ENCODE results near the gene SP110. TPM values are rescaled to one million over a fixed set of nuclear protein-coding genes. Genes with fewer than 3 reads are reported as not detected.
"Not testable (repeated sequence)": the region's sequence is repeated elsewhere in the genome, so short reads cannot be mapped to it uniquely, and the experiment has no call there.

Gene SP110
- total and polyA plus RNA-seq, 4 experiments from 2014 or later: 49.8 to 123 (median 103) TPM

DNA sequence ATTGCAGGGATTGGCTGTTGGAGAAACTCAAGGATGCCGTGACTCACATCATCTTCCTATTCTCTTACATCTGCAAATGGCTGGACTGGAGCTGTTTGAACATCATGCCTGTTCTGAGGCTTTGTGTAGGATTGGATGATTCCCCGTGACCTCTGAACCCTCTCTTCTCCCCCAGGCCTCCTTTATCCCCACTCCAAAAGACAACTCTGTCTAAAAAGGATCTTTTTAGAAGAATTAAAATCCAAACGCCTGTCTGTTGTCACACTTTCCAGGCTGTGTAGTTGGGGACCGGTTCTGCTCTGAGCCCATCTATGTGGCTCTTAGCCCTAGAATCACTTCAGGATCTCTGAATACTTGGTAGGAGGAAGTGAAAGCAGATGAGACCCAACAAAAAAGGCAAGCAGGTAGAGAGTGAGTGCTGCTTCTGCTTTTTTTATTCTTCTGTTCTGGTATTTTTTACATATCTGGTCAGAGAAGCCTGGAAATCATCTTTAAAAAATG is 6.3 kb upstream of the SP110 start:
- peaks cover 0 to 9% of the 10 kb centered on the region in 2 donors for H3K9me3 ChIP-seq (ENCODE audit: control insufficient read depth in 1 of 2, low read length in 2 of 2)
- peak; percentile 23 to 55 (median 40) for DNase-seq
- peak overlapping the region; percentile 39 to 68 for H3K4me3 ChIP-seq (ENCODE audit: low read length in 2 of 2)
- Mint-ChIP-seq H3K27me3 (no peaks in the 10 kb centered on the region), H3K9me3 (peaks cover 0 to 15% (median 12%) of the 10 kb centered on the region in 8 donors), H3K36me3 (peaks cover 15 to 29% of the 10 kb centered on the region in 2 donors), H3K4me3 (peak overlapping the region; percentile 88 to 97 (median 90)), H3K27ac (peak overlapping the region; percentile 96 to 99 (median 97)), H3K4me1 (peaks cover 53 to 82% (median 61%) of the 10 kb centered on the region in 4 donors)
- peaks cover 61% of the 10 kb centered on the region for H3K4me1 ChIP-seq (ENCODE audit: insufficient read depth, low read length)
- peak overlapping the region; percentile 79 for H3K27ac ChIP-seq (ENCODE audit: low read depth, low read length)
- H3K27me3 ChIP-seq (ENCODE audit: insufficient read depth, low read length): no peaks in the 10 kb centered on the region
- POLR2A ChIA-PET (ENCODE audit: partially characterized antibody): interaction anchor here (0.7 to 4.9 kb wide), 17 partner anchors 9 to 488 kb away, joined by 3 to 29 read pairs (median 6); partner anchors contain the start of genes SP100 and SP140L
- intact Hi-C loops (cut with micrococcal nuclease): loop anchor here (1.0 to 5.0 kb wide), 6 partner anchors 8 to 831 kb away; partner anchors contain the start of genes CAB39, FBXO36, PSMD1 and SP100
- CTCF ChIA-PET (ENCODE audit: partially characterized antibody): interaction anchor here (0.7 kb wide), 1 partner anchor 24 kb away, joined by 3 read pairs; no protein-coding TSS in a partner anchor
- H3K36me3 ChIP-seq (ENCODE audit: insufficient read depth, low read length): no peaks in the 10 kb centered on the region

DNA sequence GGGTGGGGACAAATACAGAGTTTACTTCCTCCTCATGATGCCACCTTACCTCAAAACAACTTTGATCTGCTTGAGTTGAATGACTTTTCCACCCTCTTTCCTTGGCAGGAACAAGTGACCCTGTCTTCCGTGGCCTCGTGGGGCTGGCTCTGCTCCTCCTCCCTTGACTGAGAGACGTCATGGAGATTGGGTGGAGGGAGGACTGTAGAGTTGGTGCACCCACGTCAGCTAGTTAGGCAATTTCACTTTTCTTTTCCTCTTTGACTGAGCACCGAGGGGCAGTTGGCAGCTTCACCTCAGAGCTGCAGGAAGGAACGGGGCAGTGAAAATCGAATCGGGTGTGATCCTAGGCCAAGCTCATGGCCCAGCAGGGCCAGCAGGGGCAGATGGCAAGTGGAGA is 5.7 kb upstream of the SP110 start, which contains the start of gene SP140:
Gene SP140, plus strand, starts transcription at position 251 of the 400 bp plus-strand sequence. Its CDS starts 109 bp downstream, at position 360.
- peaks cover 60% of the 10 kb centered on the region for H3K4me1 ChIP-seq (ENCODE audit: insufficient read depth, low read length)
- H3K9me3 ChIP-seq (ENCODE audit: control insufficient read depth in 1 of 2, low read length in 2 of 2): peaks cover 0 to 4% of the 10 kb centered on the region in 2 donors
- peaks cover 47 to 77% (median 56%) of the 10 kb centered on the region in 4 donors for H3K4me1 Mint-ChIP-seq
- H3K9me3 Mint-ChIP-seq: peaks cover 0 to 8% (median 6%) of the 10 kb centered on the region in 8 donors
- H3K27me3 Mint-ChIP-seq: no peaks in the 10 kb centered on the region
- H3K4me3 ChIP-seq (ENCODE audit: low read length in 2 of 2): peak within 1 kb of the TSS; percentile 39 to 68
- no peaks in the 10 kb centered on the region for H3K27me3 ChIP-seq (ENCODE audit: insufficient read depth, low read length)
- H3K4me3 Mint-ChIP-seq: peak within 1 kb of the TSS; percentile 88 to 97 (median 90)
- ChIA-PET POLR2A (ENCODE audit: partially characterized antibody) (interaction anchor here (0.7 to 4.9 kb wide), 18 partner anchors 9 to 489 kb away, joined by 3 to 29 read pairs (median 6); partner anchors contain the start of genes SP100 and SP140L), CTCF (ENCODE audit: partially characterized antibody) (interaction anchor here (0.7 kb wide), 1 partner anchor 23 kb away, joined by 3 read pairs; no protein-coding TSS in a partner anchor)
- DNase-seq: peak; percentile 86 to 97 (median 88)
- peaks cover 9 to 23% of the 10 kb centered on the region in 2 donors for H3K36me3 Mint-ChIP-seq
- H3K36me3 ChIP-seq (ENCODE audit: insufficient read depth, low read length): no peaks in the 10 kb centered on the region
- intact Hi-C loops (cut with micrococcal nuclease): loop anchor here (1.0 to 5.0 kb wide), 7 partner anchors 94 to 832 kb away; partner anchors contain the start of genes CAB39, FBXO36, PSMD1 and SP100
- peak within 1 kb of the TSS; percentile 96 to 99 (median 97) for H3K27ac Mint-ChIP-seq
- H3K27ac ChIP-seq (ENCODE audit: low read depth, low read length): peak within 1 kb of the TSS; percentile 79

DNA sequence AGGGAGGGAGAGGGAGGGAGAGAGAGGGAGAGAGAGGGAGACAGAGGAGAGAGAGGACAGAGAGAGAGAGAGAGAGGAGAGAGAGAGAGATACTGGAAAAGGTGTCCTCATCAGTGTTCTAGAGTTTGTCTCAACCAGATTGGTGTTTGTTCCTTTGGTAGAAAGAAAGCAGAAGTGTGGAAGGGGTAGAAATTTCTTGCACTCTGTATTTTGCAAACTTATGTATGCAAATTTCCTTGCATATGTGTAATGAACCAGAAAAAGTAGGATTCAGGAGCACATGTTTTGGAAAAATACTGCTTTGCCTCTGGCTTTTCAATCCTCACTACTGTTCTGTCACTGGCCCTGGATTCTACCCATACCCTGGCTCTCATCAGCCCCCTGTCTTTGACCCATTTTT is 4.7 kb upstream of the SP110 start:
- Histone ChIP-seq H3K27ac (ENCODE audit: low read depth, low read length) (peak overlapping the region; percentile 79), H3K9me3 (ENCODE audit: control insufficient read depth in 1 of 2, low read length in 2 of 2) (no peaks in the 10 kb centered on the region), H3K4me3 (ENCODE audit: low read length in 2 of 2) (no peak overlapping the region), H3K27me3 (ENCODE audit: insufficient read depth, low read length) (no peaks in the 10 kb centered on the region), H3K4me1 (ENCODE audit: insufficient read depth, low read length) (peaks cover 56% of the 10 kb centered on the region), H3K36me3 (ENCODE audit: insufficient read depth, low read length) (no peaks in the 10 kb centered on the region)
- no peak for DNase-seq
- Mint-ChIP-seq H3K27me3 (no peaks in the 10 kb centered on the region), H3K4me1 (peaks cover 49 to 78% (median 57%) of the 10 kb centered on the region in 4 donors), H3K27ac (peak overlapping the region; percentile 96 to 99 (median 97)), H3K36me3 (peaks cover 0 to 21% of the 10 kb centered on the region in 2 donors), H3K9me3 (peaks cover 0 to 2% (median 0%) of the 10 kb centered on the region in 8 donors), H3K4me3 (peak overlapping the region in 5 of 8 donors; percentile 13 to 97 (median 91))
- intact Hi-C loops (cut with micrococcal nuclease): loop anchor here (2.0 kb wide), 1 partner anchor 378 kb away; no protein-coding TSS in a partner anchor
- ChIA-PET CTCF (ENCODE audit: partially characterized antibody) (no interaction called here), POLR2A (ENCODE audit: partially characterized antibody) (interaction anchor here (1.3 to 4.9 kb wide), 6 partner anchors 28 to 192 kb away, joined by 3 to 29 read pairs (median 18); partner anchors contain the start of genes SP100 and SP140L)

DNA sequence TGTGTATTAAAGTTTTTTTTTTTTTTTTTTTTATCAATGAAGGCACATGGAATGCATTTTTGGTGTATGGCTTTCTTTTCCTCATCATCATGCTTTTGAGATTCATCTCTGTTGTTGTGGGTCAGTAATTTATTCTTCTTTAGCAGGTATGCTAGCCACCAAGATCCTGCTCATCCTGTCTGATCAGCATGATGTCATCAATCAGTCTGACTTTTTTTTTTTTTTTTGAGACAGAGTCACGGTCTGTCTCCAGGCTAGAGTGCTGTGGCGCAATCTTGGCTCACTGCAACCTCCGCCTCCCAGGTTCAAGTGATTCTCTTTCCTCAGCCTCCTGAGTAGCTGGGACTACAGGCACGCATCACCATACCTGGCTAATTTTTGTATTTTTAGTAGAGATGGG is 3.0 kb upstream of the SP110 start:
- H3K4me1 Mint-ChIP-seq: peaks cover 47 to 76% (median 55%) of the 10 kb centered on the region in 4 donors
- H3K36me3 ChIP-seq (ENCODE audit: insufficient read depth, low read length); H3K9me3 ChIP-seq (ENCODE audit: control insufficient read depth in 1 of 2, low read length in 2 of 2); intact Hi-C loops (cut with micrococcal nuclease); H3K9me3 Mint-ChIP-seq; H3K4me3 ChIP-seq (ENCODE audit: low read length in 2 of 2); H3K27me3 Mint-ChIP-seq; H3K27ac ChIP-seq (ENCODE audit: low read depth, low read length); H3K27me3 ChIP-seq (ENCODE audit: insufficient read depth, low read length); DNase-seq: not testable (repeated sequence)
- peaks cover 5 to 22% of the 10 kb centered on the region in 2 donors for H3K36me3 Mint-ChIP-seq
- POLR2A ChIA-PET (ENCODE audit: partially characterized antibody): interaction anchor here (1.6 kb wide), 1 partner anchor 105 kb away, joined by 6 read pairs; the partner anchor contains the start of gene SP140L
- H3K4me3 Mint-ChIP-seq: peak overlapping the region in 1 of 8 donors; percentile 25
- peak overlapping the region in 3 of 7 donors; percentile 56 to 97 (median 72) for H3K27ac Mint-ChIP-seq
- CTCF ChIA-PET (ENCODE audit: partially characterized antibody): interaction anchor here (0.6 to 1.0 kb wide), 2 partner anchors 20 to 285 kb away, joined by 3 read pairs; no protein-coding TSS in a partner anchor
- peaks cover 53% of the 10 kb centered on the region for H3K4me1 ChIP-seq (ENCODE audit: insufficient read depth, low read length)

DNA sequence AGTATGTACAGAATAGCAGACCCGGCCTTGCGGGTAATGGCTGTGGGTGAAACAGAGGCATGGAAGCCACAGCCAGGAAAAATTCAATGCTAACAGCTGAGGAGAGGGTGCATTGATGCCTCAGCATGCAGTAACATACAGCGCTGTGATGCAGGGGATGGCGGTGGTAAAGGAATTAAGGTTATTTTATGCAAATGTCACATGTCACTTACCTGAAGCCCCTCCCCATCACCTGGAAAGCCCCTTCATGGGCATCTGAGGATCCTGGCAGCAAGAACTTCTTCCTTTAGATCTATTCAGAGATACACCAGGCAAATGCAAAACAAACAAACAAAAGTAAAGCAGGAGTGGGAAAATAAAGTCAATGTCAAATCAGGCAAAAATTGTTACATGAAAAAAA is 1.7 kb upstream of the SP110 start:
- Mint-ChIP-seq H3K4me1 (peaks cover 48 to 79% (median 58%) of the 10 kb centered on the region in 4 donors), H3K27me3 (no peaks in the 10 kb centered on the region), H3K4me3 (peak overlapping the region in 2 of 8 donors; percentile 0 to 72), H3K27ac (peak overlapping the region in 4 of 7 donors; percentile 14 to 83 (median 58)), H3K36me3 (peaks cover 13 to 30% of the 10 kb centered on the region in 2 donors), H3K9me3 (peaks cover 0 to 3% (median 0%) of the 10 kb centered on the region in 8 donors)
- no peak for DNase-seq
- ChIA-PET CTCF (ENCODE audit: partially characterized antibody) (interaction anchor here (1.0 kb wide), 1 partner anchor 19 kb away, joined by 3 read pairs; no protein-coding TSS in a partner anchor), POLR2A (ENCODE audit: partially characterized antibody) (interaction anchor here (0.7 to 1.6 kb wide), 2 partner anchors 106 kb away, joined by 3 to 6 read pairs; partner anchors contain the start of gene SP140L)
- Histone ChIP-seq H3K9me3 (ENCODE audit: control insufficient read depth in 1 of 2, low read length in 2 of 2) (no peaks in the 10 kb centered on the region), H3K27ac (ENCODE audit: low read depth, low read length) (no peak overlapping the region), H3K4me1 (ENCODE audit: insufficient read depth, low read length) (peaks cover 54% of the 10 kb centered on the region), H3K27me3 (ENCODE audit: insufficient read depth, low read length) (no peaks in the 10 kb centered on the region), H3K4me3 (ENCODE audit: low read length in 2 of 2) (no peak overlapping the region), H3K36me3 (ENCODE audit: insufficient read depth, low read length) (peaks cover 3% of the 10 kb centered on the region)
- intact Hi-C loops (cut with micrococcal nuclease): no loop called here

DNA sequence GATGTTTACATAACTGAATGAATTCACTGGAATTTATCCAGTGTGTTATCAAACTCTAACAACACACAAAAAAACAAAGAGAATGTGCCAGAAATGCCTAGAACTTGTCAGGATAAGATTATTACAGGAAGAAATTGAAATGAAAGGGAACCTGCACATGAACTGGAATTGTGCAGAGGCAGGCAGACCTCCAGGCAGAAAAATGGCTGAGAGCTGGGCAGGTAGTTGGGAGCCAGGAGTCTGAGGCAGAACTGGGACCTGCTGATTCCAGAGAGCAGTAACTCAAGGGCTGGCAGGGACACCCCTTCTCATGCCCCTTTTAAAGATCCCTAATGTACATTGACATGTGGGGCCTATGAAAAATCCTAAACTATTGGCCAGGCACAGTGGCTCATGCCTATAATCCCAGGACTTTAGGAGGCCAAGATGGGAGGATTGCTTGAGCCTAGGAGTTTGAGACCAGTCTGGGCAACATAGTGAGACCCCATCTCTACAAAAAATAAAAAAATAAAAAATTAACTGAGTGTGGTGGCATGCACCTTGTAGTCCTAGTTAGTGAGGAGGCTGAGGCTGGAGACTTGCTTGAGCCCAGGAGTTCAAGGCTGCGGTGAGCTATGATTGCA is 674 bp upstream of the SP110 start:
- no peak for DNase-seq
- intact Hi-C loops (cut with micrococcal nuclease): no loop called here
- peaks cover 60% of the 10 kb centered on the region for H3K4me1 ChIP-seq (ENCODE audit: insufficient read depth, low read length)

More for the DNA sequence above, 674 bp upstream of the SP110 start:
- ChIA-PET CTCF (ENCODE audit: partially characterized antibody) (interaction anchor here (0.7 to 1.9 kb wide), 3 partner anchors 13 to 96 kb away, joined by 3 to 6 read pairs (median 5); no protein-coding TSS in a partner anchor), POLR2A (ENCODE audit: partially characterized antibody) (interaction anchor here (0.7 to 3.2 kb wide), 20 partner anchors 7 to 493 kb away, joined by 3 to 31 read pairs (median 6); partner anchors contain the start of genes SP100 and SP140L)
- H3K9me3 Mint-ChIP-seq: peaks cover 0 to 3% (median 0%) of the 10 kb centered on the region in 8 donors
- Histone ChIP-seq H3K9me3 (ENCODE audit: control insufficient read depth in 1 of 2, low read length in 2 of 2) (no peaks in the 10 kb centered on the region), H3K27me3 (ENCODE audit: insufficient read depth, low read length) (no peaks in the 10 kb centered on the region), H3K36me3 (ENCODE audit: insufficient read depth, low read length) (peaks cover 14% of the 10 kb centered on the region), H3K27ac (ENCODE audit: low read depth, low read length) (peak overlapping the region; percentile 86), H3K4me3 (ENCODE audit: low read length in 2 of 2) (peak overlapping the region; percentile 87 to 89)
- H3K4me1 Mint-ChIP-seq: peaks cover 53 to 79% (median 61%) of the 10 kb centered on the region in 4 donors
- H3K27me3 Mint-ChIP-seq: no peaks in the 10 kb centered on the region
- peaks cover 24 to 33% of the 10 kb centered on the region in 2 donors for H3K36me3 Mint-ChIP-seq
- H3K4me3 Mint-ChIP-seq: peak overlapping the region; percentile 95 to 100 (median 99)
- peak overlapping the region; percentile 93 to 99 (median 98) for H3K27ac Mint-ChIP-seq

Data from CD4-positive, alpha-beta memory T cell (primary cell).